Esophagus muscularis mucosa (tissue), 3 donors: ENCODE data around the gene CAPN7.

Experiments
- CTCF ChIP-seq, 3 experiments: fragments of 200-600 bp in 2 of 3; fragments of 450-650 bp in 1 of 3; sonication (generic) in 2 of 3; IDR thresholded peaks; one replicate each; pipeline ENCODE4 v1.5.1; 2017 to 2019; ENCODE audit warnings: antibody characterized with exemption in 3 of 3, mild to moderate bottlenecking in 2 of 3, moderate library complexity in 1 of 3
- POLR2A ChIP-seq: fragments of 450-650 bp; IDR thresholded peaks from one replicate; pipeline ENCODE4 v1.6.1; 2017; ENCODE audit warnings: antibody characterized with exemption, moderate library complexity, mild to moderate bottlenecking, low read depth

GRCh38 chr3:15281817-15282216 lies 75.8 kb downstream of the CAPN7 start:
- TF ChIP-seq CTCF (IDR thresholded peaks at IDR 0.05) (no peak), POLR2A (no peak)
